HG03439 (cell line): ENCODE data around the gene BEST2.

Experiments
- ATAC-seq: cut with Tn5 transposase; IDR thresholded peaks from one replicate; pipeline ENCODE4 v1.9.1; 2021; ENCODE audit warnings: mild to moderate bottlenecking, moderate library complexity; ENCODE audit not compliant: unreplicated experiment

BEST2 gene

DNA sequence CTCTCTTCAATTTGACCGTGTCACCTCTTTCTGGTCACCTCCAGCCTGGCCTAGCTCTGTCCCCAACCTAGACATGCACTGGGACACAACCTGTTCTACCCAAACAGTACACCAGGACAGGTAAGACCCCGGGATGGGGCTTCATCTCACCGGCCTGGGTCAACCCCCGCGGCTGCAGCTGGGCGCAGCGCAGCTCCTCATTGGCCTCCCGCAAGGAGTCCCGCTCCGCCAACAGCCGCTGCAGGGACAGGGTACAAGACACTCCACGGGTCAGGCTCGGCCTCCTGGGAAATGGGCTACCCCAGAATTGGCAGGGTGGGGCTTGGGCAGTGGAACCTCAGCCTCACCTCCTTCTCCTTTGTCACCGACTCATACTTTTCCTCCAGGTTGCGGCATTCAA is 16.1 kb downstream of the BEST2 start:
- no peak for ATAC-seq

DNA sequence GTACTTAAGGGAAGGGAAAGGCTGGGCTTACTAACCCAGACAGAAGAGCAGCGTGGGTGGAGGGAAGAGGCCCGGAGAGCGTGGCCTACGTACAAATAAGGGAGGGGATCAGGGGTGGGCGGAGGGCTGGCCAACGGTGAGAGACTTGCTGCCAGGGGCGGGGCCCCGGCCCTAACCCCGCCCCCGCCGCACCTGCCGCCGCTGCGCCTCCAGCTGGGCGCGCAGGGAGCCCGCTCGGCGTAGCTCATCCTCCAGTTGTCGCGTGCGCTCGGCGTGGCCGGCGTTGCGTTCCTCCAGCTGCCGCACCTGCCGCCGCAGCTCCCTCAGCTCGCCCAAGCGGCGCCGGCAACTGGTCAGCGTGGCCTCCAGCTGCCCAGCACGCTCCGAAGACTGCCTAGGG is 18.1 kb downstream of the BEST2 start:
- no peak for ATAC-seq

GRCh38 chr19:12770922-12771321 is 19.3 kb downstream of the BEST2 start:
- ATAC-seq, result no peak

GRCh38 chr19:12772323-12772722 is 20.7 kb downstream of the BEST2 start:
- ATAC-seq, result no peak

DNA sequence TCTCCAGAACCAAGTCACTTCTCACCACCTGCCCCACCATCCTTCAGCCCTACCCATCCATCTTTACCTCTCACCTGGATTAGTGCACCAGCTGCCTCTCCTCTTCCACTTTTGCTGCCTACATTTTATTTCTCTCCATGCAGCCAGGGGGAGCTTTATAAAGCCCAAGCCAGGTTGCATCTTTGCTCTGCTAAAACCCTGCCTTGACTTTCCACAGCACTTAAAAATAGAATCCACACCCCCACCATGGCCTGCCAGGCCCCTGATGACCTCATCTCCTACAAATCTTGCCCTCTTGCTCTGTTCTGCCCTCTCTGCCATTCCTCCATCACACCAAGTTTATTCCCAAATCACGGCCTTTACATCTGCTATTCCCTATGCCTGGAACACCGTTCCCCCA is 22.0 kb downstream of the BEST2 start:
- ATAC-seq, result no peak

- ATAC-seq, result no peak
These were observed 23.3 kb downstream of the BEST2 start, which contains the start of gene HOOK2 for GRCh38 chr19:12774588-12775555. Gene HOOK2 (minus strand): TSS chr19:12775552. CDS start chr19:12775449, 103 bp downstream.

GRCh38 chr19:12777217-12778016 is 25.8 kb downstream of the BEST2 start:
- no peak for ATAC-seq

GRCh38 chr19:12778017-12778904 is 26.7 kb downstream of the BEST2 start:
- no peak for ATAC-seq

- no peak for ATAC-seq
These were observed 27.2 kb downstream of the BEST2 start for GRCh38 chr19:12778905-12779161.

DNA sequence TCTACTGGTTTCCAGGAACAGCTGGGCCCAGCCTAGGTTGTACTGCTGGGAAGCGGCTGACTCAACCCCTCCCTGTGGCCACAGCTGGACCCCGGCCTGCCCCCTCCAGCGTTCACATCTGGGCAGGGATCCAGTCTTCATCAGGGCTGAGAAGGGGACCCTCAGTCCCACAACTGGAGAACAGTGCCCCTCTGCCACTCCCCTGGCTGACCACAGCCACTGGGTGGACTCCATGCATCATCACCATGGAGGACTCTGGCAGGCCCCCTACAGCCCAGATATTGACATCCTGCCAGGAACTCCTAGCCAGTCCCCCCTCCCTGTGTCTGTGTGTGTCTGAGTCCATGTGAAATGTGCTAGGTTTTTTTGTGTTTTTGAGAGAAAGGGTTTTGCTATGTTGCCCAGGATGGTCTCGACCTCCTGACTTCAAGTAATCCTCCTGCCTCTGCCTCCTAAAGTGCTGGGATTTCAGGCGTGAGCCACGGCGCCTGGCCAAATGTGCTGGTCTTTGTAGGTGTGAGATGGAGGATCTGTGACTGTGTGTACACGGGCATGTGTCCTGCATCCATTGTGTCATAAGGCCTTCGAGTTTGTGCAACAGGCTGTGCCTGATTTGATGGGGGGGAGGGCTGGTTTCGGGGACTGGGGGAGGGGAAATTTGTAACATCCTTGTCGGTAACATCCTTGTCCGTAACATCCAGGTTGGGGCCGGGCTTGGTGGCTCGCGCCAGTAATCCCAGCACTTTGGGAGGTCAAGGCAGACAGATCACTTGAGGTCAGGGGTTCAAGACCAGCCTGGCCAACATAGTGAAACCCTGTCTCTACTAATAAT is 27.8 kb downstream of the BEST2 start:
- ATAC-seq, result no peak

DNA sequence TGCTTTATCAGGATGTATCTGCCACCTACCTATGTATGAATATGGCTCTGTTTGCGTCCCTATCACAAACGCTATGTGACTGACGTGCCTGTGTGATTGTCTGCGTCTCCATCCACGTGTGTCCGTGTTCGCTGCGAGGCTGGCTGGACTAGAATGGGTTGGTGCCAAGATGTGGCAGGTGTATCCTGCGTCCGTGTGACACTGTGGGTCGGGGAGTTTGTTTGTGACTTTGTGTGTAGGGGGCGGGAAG is 30.5 kb downstream of the BEST2 start:
- ATAC-seq, result no peak

DNA sequence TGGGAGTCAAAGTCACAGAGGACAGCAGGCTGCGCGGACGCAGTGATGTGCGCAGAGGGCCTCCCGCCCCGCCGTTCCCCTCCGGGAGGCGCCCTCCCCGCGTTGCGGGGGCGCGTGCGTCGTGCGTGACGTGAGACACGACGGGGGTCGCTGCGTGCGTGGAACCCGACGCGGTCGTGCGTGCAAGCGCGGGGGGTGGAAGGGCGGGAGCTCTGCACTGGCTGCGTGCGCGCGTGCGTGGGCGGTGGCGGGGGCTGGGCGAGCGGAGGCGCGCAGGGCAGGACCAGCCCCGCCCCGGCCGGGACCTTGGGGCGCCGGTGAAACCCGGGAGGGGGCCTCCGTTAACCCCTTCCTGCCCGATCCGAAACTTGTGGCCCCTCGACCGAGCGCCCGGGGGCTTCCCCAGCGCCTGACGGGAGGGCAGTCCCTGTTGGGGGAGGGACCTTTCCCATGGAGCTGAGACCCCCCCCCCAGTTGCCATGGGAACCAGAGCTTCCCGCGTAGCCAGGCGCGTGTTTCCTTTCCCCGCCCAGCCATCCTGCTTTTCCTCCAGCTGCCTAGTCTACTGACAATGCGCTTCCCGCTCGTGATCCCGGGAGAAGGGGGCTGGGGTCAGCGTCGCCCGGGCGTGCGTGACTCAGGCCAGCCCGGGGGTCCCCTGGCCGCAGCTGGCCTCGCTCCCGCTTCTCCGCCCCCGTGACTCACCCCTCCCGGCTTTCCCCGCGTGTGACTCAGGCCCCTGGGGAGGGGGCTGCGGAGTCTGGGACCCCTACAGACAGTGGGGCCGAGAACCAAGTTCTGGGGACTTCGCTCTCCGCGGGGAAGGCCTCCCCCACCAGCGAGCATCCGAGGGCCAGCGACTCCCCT is 31.1 kb downstream of the BEST2 start:
- ATAC-seq, result peak; percentile 37

GRCh38 chr19:12783291-12783848 is 31.8 kb downstream of the BEST2 start:
- no peak for ATAC-seq

GRCh38 chr19:12783849-12784393 is 32.3 kb downstream of the BEST2 start:
- no peak for ATAC-seq

GRCh38 chr19:12784394-12784870 is 32.8 kb downstream of the BEST2 start:
- ATAC-seq, result no peak

GRCh38 chr19:12784871-12785430 is 33.4 kb downstream of the BEST2 start:
- no peak for ATAC-seq

DNA sequence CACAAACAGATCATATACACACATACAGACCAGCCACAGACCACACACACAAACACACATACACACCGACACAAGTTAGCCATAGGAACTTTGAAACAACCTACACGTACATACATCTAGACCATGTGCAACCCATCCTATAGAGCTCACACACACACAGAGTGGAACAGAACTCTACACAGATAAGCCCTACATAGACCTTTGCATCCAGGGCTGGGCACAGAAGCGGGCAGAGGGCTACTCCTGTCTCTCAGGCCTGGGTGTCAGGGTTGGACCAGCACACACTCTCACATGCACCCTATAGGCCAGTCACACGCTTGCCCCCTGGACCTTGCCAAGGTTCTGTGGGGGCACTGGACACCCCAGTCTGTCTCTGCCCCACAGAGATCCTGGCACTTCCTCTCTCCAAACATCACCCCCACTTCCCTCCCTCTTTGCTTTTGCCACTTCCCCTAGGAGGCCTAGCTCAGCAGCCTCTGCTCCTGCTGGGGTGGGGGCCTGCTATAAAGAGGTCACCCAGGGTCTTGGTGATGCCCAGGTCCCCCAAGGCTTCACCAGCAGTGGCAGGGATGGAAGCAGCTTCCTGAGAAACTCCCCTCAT is 33.9 kb downstream of the BEST2 start:
- no peak for ATAC-seq
